ENCODE data around the gene EHD2. TPM values are rescaled to one million over a fixed set of nuclear protein-coding genes. Genes with fewer than 3 reads are reported as not detected.

Gene EHD2
- total and polyA plus RNA-seq, 2 of the 13 experiments (the other 11 are each of a cell fraction or from before 2014, with no cell fraction given), result 0.09 to 0.28 TPM

DNA sequence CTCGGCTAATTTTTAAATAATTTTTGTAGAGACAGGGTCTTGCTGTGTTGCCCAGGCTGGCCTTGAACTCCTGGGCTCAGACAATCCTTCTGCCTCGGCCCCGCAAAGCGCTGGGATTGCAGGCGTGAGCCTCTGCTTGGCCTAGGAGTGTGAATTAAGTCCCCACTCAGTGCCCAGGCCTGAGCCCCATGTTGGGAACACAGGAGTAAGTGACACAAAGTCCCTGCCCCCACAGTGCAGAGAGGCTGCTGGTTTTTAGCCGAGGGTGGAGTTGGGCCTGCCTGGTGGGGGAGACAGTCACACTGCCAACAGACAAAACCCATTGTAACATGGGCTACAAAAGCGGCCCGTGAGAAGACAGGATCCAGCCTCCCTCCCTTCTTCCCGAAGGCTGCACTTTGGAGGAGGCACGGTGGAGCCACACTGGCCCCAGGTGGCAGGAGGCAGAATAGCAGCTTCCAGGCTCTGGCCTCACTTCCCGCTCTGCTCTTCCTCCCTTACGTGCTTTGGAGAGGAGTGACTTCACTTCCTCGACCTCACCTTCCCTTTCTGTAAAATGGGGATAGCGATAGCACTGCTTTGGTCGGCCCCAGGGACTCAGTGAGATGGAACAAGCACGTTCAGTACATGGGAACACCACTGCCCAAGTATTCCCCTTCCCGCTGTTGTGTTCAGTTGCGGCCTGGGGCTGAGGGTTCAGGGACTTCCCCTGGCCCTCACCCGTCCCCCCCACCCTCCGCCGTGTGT lies 15.2 kb upstream of the EHD2 start (continued):
- TF ChIP-seq, protein P1, sequence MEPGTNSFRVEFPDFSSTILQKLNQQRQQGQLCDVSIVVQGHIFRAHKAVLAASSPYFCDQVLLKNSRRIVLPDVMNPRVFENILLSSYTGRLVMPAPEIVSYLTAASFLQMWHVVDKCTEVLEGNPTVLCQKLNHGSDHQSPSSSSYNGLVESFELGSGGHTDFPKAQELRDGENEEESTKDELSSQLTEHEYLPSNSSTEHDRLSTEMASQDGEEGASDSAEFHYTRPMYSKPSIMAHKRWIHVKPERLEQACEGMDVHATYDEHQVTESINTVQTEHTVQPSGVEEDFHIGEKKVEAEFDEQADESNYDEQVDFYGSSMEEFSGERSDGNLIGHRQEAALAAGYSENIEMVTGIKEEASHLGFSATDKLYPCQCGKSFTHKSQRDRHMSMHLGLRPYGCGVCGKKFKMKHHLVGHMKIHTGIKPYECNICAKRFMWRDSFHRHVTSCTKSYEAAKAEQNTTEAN (CRISPR knock-in tag; conservative IDR thresholded peaks at IDR 0.05), result no peak
- TF ChIP-seq, protein P2, sequence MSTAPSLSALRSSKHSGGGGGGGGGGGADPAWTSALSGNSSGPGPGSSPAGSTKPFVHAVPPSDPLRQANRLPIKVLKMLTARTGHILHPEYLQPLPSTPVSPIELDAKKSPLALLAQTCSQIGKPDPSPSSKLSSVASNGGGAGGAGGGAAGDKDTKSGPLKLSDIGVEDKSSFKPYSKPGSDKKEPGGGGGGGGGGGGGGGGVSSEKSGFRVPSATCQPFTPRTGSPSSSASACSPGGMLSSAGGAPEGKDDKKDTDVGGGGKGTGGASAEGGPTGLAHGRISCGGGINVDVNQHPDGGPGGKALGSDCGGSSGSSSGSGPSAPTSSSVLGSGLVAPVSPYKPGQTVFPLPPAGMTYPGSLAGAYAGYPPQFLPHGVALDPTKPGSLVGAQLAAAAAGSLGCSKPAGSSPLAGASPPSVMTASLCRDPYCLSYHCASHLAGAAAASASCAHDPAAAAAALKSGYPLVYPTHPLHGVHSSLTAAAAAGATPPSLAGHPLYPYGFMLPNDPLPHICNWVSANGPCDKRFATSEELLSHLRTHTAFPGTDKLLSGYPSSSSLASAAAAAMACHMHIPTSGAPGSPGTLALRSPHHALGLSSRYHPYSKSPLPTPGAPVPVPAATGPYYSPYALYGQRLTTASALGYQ (CRISPR knock-in tag; IDR thresholded peaks at IDR 0.05), result no peak
- TF ChIP-seq ZNF644 (CRISPR knock-in tag; IDR thresholded peaks at IDR 0.05; ENCODE audit: low read depth) (no peak), NFE2 (CRISPR knock-in tag; IDR thresholded peaks at IDR 0.05) (no peak), ASH2L (IDR thresholded peaks at IDR 0.05; ENCODE audit: insufficient read length, low read depth, low read length) (no peak), ZFP90 (CRISPR knock-in tag; IDR thresholded peaks at IDR 0.05; ENCODE audit: borderline replicate concordance) (no peak), GPN1 (CRISPR knock-in tag; IDR thresholded peaks at IDR 0.05; ENCODE audit: borderline replicate concordance) (no peak)
- TF ChIP-seq, protein P3, sequence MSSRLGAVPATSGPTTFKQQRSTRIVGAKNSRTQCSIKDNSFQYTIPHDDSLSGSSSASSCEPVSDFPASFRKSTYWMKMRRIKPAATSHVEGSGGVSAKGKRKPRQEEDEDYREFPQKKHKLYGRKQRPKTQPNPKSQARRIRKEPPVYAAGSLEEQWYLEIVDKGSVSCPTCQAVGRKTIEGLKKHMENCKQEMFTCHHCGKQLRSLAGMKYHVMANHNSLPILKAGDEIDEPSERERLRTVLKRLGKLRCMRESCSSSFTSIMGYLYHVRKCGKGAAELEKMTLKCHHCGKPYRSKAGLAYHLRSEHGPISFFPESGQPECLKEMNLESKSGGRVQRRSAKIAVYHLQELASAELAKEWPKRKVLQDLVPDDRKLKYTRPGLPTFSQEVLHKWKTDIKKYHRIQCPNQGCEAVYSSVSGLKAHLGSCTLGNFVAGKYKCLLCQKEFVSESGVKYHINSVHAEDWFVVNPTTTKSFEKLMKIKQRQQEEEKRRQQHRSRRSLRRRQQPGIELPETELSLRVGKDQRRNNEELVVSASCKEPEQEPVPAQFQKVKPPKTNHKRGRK (CRISPR knock-in tag; IDR thresholded peaks at IDR 0.05), result no peak
- TF ChIP-seq, protein P4, sequence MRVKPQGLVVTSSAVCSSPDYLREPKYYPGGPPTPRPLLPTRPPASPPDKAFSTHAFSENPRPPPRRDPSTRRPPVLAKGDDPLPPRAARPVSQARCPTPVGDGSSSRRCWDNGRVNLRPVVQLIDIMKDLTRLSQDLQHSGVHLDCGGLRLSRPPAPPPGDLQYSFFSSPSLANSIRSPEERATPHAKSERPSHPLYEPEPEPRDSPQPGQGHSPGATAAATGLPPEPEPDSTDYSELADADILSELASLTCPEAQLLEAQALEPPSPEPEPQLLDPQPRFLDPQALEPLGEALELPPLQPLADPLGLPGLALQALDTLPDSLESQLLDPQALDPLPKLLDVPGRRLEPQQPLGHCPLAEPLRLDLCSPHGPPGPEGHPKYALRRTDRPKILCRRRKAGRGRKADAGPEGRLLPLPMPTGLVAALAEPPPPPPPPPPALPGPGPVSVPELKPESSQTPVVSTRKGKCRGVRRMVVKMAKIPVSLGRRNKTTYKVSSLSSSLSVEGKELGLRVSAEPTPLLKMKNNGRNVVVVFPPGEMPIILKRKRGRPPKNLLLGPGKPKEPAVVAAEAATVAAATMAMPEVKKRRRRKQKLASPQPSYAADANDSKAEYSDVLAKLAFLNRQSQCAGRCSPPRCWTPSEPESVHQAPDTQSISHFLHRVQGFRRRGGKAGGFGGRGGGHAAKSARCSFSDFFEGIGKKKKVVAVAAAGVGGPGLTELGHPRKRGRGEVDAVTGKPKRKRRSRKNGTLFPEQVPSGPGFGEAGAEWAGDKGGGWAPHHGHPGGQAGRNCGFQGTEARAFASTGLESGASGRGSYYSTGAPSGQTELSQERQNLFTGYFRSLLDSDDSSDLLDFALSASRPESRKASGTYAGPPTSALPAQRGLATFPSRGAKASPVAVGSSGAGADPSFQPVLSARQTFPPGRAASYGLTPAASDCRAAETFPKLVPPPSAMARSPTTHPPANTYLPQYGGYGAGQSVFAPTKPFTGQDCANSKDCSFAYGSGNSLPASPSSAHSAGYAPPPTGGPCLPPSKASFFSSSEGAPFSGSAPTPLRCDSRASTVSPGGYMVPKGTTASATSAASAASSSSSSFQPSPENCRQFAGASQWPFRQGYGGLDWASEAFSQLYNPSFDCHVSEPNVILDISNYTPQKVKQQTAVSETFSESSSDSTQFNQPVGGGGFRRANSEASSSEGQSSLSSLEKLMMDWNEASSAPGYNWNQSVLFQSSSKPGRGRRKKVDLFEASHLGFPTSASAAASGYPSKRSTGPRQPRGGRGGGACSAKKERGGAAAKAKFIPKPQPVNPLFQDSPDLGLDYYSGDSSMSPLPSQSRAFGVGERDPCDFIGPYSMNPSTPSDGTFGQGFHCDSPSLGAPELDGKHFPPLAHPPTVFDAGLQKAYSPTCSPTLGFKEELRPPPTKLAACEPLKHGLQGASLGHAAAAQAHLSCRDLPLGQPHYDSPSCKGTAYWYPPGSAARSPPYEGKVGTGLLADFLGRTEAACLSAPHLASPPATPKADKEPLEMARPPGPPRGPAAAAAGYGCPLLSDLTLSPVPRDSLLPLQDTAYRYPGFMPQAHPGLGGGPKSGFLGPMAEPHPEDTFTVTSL (CRISPR knock-in tag; IDR thresholded peaks at IDR 0.05; ENCODE audit: borderline replicate concordance), result no peak

Measured in HepG2 (cell line).